Mammary epithelial cell (primary cell): Measurements from ENCODE around the gene WDR18.

Source experiments
- EZH2 ChIP-seq: IDR thresholded peaks from 2 replicates; pipeline ENCODE4 v1.6.1; 2012; ENCODE audit warnings: low read length, inconsistent platforms, borderline replicate concordance
- TF ChIP-seq, protein P1 (sequence below), 2 donors: IDR thresholded peaks in 1 of 2; conservative IDR thresholded peaks in 1 of 2; 2 replicates each; pipeline ENCODE4 v1.5.1; 2011 to 2012; ENCODE audit warnings: inconsistent platforms in 2 of 2, low read length in 2 of 2, mild to moderate bottlenecking in 2 of 2, control low read depth in 1 of 2, low read depth in 1 of 2; ENCODE audit not compliant: insufficient read depth in 1 of 2; ENCODE audit errors: extremely low read depth in 1 of 2

DNA sequence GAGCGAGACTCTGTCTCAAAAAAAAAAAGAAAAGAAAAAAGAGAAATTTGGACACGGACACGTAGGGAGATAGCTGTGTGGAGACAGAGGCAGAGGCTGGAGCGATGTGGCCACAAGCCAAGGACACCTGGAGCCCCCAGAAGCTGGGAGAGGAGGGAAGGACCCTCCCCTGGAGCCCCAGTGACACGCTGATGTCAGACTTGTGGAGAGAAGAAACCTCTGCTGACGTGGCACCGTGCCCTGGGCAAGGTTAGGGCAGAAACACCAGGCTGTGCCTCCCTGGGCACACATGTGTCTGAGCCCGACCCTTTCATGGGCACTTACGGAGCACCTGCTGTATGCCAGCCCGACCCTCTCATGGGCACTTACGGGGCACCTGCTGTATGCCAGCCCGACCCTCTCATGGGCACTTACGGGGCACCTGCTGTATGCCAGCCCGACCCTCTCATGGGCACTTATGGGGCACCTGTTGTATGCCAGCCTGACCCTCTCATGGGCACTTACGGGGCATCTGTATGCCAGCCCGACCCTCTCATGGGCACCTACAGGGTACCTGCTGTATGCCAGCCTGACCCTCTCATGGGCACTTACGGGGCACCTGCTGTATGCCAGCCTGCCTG, 40.5 kb upstream of the WDR18 start:
- TF ChIP-seq, protein P1, sequence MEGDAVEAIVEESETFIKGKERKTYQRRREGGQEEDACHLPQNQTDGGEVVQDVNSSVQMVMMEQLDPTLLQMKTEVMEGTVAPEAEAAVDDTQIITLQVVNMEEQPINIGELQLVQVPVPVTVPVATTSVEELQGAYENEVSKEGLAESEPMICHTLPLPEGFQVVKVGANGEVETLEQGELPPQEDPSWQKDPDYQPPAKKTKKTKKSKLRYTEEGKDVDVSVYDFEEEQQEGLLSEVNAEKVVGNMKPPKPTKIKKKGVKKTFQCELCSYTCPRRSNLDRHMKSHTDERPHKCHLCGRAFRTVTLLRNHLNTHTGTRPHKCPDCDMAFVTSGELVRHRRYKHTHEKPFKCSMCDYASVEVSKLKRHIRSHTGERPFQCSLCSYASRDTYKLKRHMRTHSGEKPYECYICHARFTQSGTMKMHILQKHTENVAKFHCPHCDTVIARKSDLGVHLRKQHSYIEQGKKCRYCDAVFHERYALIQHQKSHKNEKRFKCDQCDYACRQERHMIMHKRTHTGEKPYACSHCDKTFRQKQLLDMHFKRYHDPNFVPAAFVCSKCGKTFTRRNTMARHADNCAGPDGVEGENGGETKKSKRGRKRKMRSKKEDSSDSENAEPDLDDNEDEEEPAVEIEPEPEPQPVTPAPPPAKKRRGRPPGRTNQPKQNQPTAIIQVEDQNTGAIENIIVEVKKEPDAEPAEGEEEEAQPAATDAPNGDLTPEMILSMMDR (conservative IDR thresholded peaks at IDR 0.05 in 1 of 2, IDR thresholded peaks at IDR 0.05 in 1 of 2; ENCODE audit: extremely low read depth in 1 of 2, insufficient read depth in 1 of 2, low read depth in 1 of 2, low read length in 2 of 2), result no peak
- no peak for TF ChIP-seq EZH2
